Trophoblast cell (in vitro differentiated cells and primary cell): ENCODE data around the gene CXADR.
A peak's percentile ranks its signal among the peaks of the same experiment; 100 is the strongest.

Experiments used
- DNase-seq, 2 donors: peaks; one replicate each; pipeline ENCODE4 v3.0.0-alpha.2; 2016
- H2AFZ ChIP-seq: 2 replicates; pipeline ENCODE4 v1.6.1; 2013; ENCODE audit warnings: low read length, moderate library complexity, mild to moderate bottlenecking; ENCODE audit not compliant: insufficient read depth, poor library complexity
- H2AK5ac ChIP-seq: 2 replicates; pipeline ENCODE4 v1.6.1; 2013; ENCODE audit warnings: mild to moderate bottlenecking, low read length
- H2BK120ac ChIP-seq: 2 replicates; pipeline ENCODE4 v1.6.1; 2013; ENCODE audit warnings: low read length, mild to moderate bottlenecking, moderate library complexity; ENCODE audit not compliant: insufficient read depth, poor library complexity
- H2BK12ac ChIP-seq: 2 replicates; pipeline ENCODE4 v1.6.1; 2013; ENCODE audit warnings: mild to moderate bottlenecking, low read length, moderate library complexity
- H2BK5ac ChIP-seq: 2 replicates; pipeline ENCODE4 v1.6.1; 2013; ENCODE audit warnings: low read length, low read depth, moderate library complexity, mild to moderate bottlenecking; ENCODE audit not compliant: poor library complexity
- H3K14ac ChIP-seq: 2 replicates; pipeline ENCODE4 v1.6.1; 2013; ENCODE audit warnings: mild to moderate bottlenecking, low read length
- H3K18ac ChIP-seq: 2 replicates; pipeline ENCODE4 v1.6.1; 2013; ENCODE audit warnings: mild to moderate bottlenecking, low read length
- H3K23ac ChIP-seq: 2 replicates; pipeline ENCODE4 v1.6.1; 2013; ENCODE audit warnings: low read length
- H3K27ac ChIP-seq: 2 replicates; pipeline ENCODE4 v1.5.1; 2013; ENCODE audit warnings: low read depth, mild to moderate bottlenecking, inconsistent platforms, low read length, moderate library complexity
- H3K27me3 ChIP-seq: 2 replicates; pipeline ENCODE4 v1.6.1; 2013; ENCODE audit warnings: inconsistent platforms, mild to moderate bottlenecking, low read length, moderate library complexity; ENCODE audit not compliant: insufficient read depth
- H3K36me3 ChIP-seq, 2 experiments: 1 replicate in 1 of 2; 2 replicates in 1 of 2; pipeline ENCODE4 v1.6.1; 2013; ENCODE audit warnings: low read length in 2 of 2, mild to moderate bottlenecking in 2 of 2, moderate library complexity in 1 of 2; ENCODE audit not compliant: insufficient read depth in 2 of 2, control insufficient read depth in 1 of 2
- H3K4ac ChIP-seq: 2 replicates; pipeline ENCODE4 v1.6.1; 2013; ENCODE audit warnings: low read depth, mild to moderate bottlenecking, low read length, moderate library complexity
- H3K4me1 ChIP-seq, 2 experiments: 1 replicate in 1 of 2; 2 replicates in 1 of 2; pipeline ENCODE4 v1.6.1; 2013; ENCODE audit warnings: low read length in 2 of 2, mild to moderate bottlenecking in 2 of 2, moderate library complexity in 1 of 2; ENCODE audit not compliant: insufficient read depth in 2 of 2, control insufficient read depth in 1 of 2
- H3K4me2 ChIP-seq: 2 replicates; pipeline ENCODE4 v1.6.1; 2013; ENCODE audit warnings: inconsistent platforms, mild to moderate bottlenecking, low read length, moderate library complexity
- H3K4me3 ChIP-seq: 2 replicates; pipeline ENCODE4 v1.5.1; 2013; ENCODE audit warnings: mild to moderate bottlenecking, low read depth, low read length, inconsistent platforms
- H3K79me1 ChIP-seq: one replicate; pipeline ENCODE4 v1.6.1; 2013; ENCODE audit warnings: low read length
- H3K79me2 ChIP-seq: 2 replicates; pipeline ENCODE4 v1.6.1; 2013; ENCODE audit warnings: low read length, mild to moderate bottlenecking; ENCODE audit not compliant: control insufficient read depth, insufficient read depth, poor library complexity
- H3K9ac ChIP-seq: 2 replicates; pipeline ENCODE4 v1.6.1; 2013; ENCODE audit warnings: mild to moderate bottlenecking, low read length
- H3K9me3 ChIP-seq: 2 replicates; pipeline ENCODE4 v1.6.1; 2013; ENCODE audit warnings: low read depth, mild to moderate bottlenecking, control low read depth, inconsistent platforms, low read length; ENCODE audit not compliant: insufficient read depth
- H4K12ac ChIP-seq: 2 replicates; pipeline ENCODE4 v1.6.1; 2013; ENCODE audit warnings: low read depth, mild to moderate bottlenecking, low read length, moderate library complexity
- H4K8ac ChIP-seq: 2 replicates; pipeline ENCODE4 v1.6.1; 2013; ENCODE audit warnings: low read depth, mild to moderate bottlenecking, low read length, moderate library complexity
- H4K91ac ChIP-seq: one replicate; pipeline ENCODE4 v1.6.1; 2013; ENCODE audit warnings: low read depth, mild to moderate bottlenecking, low read length, moderate library complexity
- WGBS: extraction: QIAGEN DNeasy Blood & Tissue Kit; methylation state at CpG from one replicate; pipeline ENCODE4 v1.1.7; 2013; ENCODE audit warnings: missing lambda C conversion rate; ENCODE audit not compliant: insufficient read length, insufficient coverage; ENCODE audit errors: extremely low coverage; 5-methylcytosine and 5-hydroxymethylcytosine counted together

CXADR gene

DNA sequence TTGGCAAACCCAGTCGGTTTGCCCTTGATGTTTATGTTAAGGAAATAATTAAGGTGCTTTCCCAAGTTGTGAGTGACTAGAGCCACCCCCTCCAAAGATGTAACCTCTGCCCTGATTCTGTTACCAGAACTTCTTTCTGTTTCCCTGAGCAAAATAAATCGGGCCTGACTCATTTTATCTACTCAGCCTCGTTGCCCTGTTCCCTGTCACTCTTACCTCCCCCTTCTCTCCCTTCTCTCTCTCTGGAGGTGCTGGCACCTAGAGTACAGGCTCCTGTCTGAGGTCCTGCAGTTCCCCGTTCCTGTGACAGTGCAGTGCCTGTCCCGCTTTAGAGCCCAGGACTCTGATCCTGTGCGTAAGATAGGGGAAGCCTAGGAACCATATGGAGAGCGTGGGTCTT is 35.4 kb downstream of the CXADR start:
- no CpG with 5 or more reads among the region's 7 CpGs for WGBS
- no peaks in the 10 kb centered on the region for H3K79me2 ChIP-seq
- H3K9me3 ChIP-seq, result no peaks in the 10 kb centered on the region

DNA sequence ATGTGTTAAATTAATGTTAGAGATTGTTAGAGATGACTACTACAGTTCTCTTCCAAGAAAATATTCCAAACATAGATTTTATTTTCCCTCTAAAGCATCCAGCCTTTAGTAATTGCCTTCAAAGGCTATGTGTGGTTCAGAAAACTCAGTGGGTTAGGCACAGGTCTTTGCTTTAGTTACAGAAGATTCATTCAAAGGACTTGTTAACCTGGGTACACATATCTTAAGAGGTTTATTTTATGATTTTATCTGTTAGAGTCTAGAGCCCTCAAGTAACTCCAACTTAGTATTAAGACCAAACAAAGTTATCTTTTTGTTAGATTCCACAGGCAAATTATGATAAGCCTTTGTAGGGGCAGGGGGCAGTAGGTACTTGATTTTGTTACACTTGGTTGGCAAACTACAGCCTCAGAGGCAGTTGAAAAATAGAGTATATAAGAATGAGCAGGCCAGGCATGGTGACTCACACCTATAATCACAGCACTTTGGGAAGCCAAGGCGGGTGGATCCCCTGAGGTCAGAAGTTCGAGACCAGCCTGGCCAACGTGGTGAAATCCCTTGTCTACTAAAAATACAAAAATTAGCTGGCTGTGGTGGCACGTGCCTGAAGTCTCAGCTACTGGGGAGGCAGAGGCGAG is 37.9 kb downstream of the CXADR start:
- H4K91ac ChIP-seq, result no peak overlapping the region
- no peaks in the 10 kb centered on the region for H3K9me3 ChIP-seq
- no peak overlapping the region for H2BK12ac ChIP-seq
- H4K12ac ChIP-seq, result no peak overlapping the region
- no peak overlapping the region for H3K18ac ChIP-seq
- WGBS, result no CpG with 5 or more reads among the region's 5 CpGs
- peaks cover 3 to 6% of the 10 kb centered on the region in 2 experiments for H3K4me1 ChIP-seq
- DNase-seq, result no peak
- no peaks in the 10 kb centered on the region for H3K79me2 ChIP-seq
- H3K27ac ChIP-seq, result no peak overlapping the region
- no peak overlapping the region for H2BK120ac ChIP-seq
- H2BK5ac ChIP-seq, result no peak overlapping the region
- H3K79me1 ChIP-seq, result no peaks in the 10 kb centered on the region
- peaks cover 3 to 10% of the 10 kb centered on the region in 2 experiments for H3K36me3 ChIP-seq
- no peak overlapping the region for H3K4me3 ChIP-seq
- H3K23ac ChIP-seq, result no peak overlapping the region
- no peak overlapping the region for H2AFZ ChIP-seq
- H3K4ac ChIP-seq, result no peak overlapping the region
- H3K4me2 ChIP-seq, result no peak overlapping the region
- H4K8ac ChIP-seq, result no peak overlapping the region
- no peak overlapping the region for H3K14ac ChIP-seq
- no peak overlapping the region for H3K9ac ChIP-seq
- H2AK5ac ChIP-seq, result no peak overlapping the region
- H3K27me3 ChIP-seq, result no peaks in the 10 kb centered on the region

More for the DNA sequence above, 35.4 kb downstream of the CXADR start:
- Histone ChIP-seq H3K4me1 (peaks cover 3 to 4% of the 10 kb centered on the region in 2 experiments), H2BK120ac (no peak overlapping the region), H3K18ac (no peak overlapping the region), H2BK5ac (no peak overlapping the region), H3K79me1 (no peaks in the 10 kb centered on the region), H3K4me2 (no peak overlapping the region), H4K8ac (no peak overlapping the region), H3K14ac (no peak overlapping the region), H2AK5ac (no peak overlapping the region), H3K27me3 (no peaks in the 10 kb centered on the region), H3K4ac (no peak overlapping the region), H4K12ac (no peak overlapping the region), H3K36me3 (peaks cover 3 to 10% of the 10 kb centered on the region in 2 experiments), H3K9ac (no peak overlapping the region), H3K23ac (no peak overlapping the region), H4K91ac (no peak overlapping the region), H2AFZ (no peak overlapping the region), H2BK12ac (no peak overlapping the region), H3K27ac (no peak overlapping the region), H3K4me3 (no peak overlapping the region)
- no peak for DNase-seq

GRCh38 chr21:17552410-17552809 is 39.6 kb downstream of the CXADR start:
- no peak overlapping the region for H2BK120ac ChIP-seq
- H2AFZ ChIP-seq, result no peak overlapping the region
- no peak for DNase-seq
- no peak overlapping the region for H3K18ac ChIP-seq
- H2BK5ac ChIP-seq, result no peak overlapping the region
- no peaks in the 10 kb centered on the region for H3K79me2 ChIP-seq
- no peak overlapping the region for H3K4me2 ChIP-seq
- H3K79me1 ChIP-seq, result no peaks in the 10 kb centered on the region
- H3K27ac ChIP-seq, result no peak overlapping the region
- H3K4me1 ChIP-seq, result peaks cover 0 to 6% of the 10 kb centered on the region in 2 experiments
- H3K9ac ChIP-seq, result no peak overlapping the region
- H4K12ac ChIP-seq, result no peak overlapping the region
- H3K9me3 ChIP-seq, result no peaks in the 10 kb centered on the region
- H3K4ac ChIP-seq, result no peak overlapping the region
- no peaks in the 10 kb centered on the region for H3K27me3 ChIP-seq
- no peak overlapping the region for H3K4me3 ChIP-seq
- peaks cover 3 to 8% of the 10 kb centered on the region in 2 experiments for H3K36me3 ChIP-seq
- H2AK5ac ChIP-seq, result no peak overlapping the region
- no peak overlapping the region for H2BK12ac ChIP-seq
- H4K8ac ChIP-seq, result no peak overlapping the region
- H4K91ac ChIP-seq, result no peak overlapping the region
- no peak overlapping the region for H3K23ac ChIP-seq
- no peak overlapping the region for H3K14ac ChIP-seq

GRCh38 chr21:17554120-17554519 is 41.3 kb downstream of the CXADR start:
- H3K23ac ChIP-seq, result no peak overlapping the region
- no peak overlapping the region for H4K12ac ChIP-seq
- no peak overlapping the region for H3K4me3 ChIP-seq
- H3K14ac ChIP-seq, result no peak overlapping the region
- H3K18ac ChIP-seq, result no peak overlapping the region
- no peak overlapping the region for H2AFZ ChIP-seq
- no peak overlapping the region for H3K4me2 ChIP-seq
- no peak overlapping the region for H3K27ac ChIP-seq
- no peaks in the 10 kb centered on the region for H3K27me3 ChIP-seq
- no peak overlapping the region for H2BK5ac ChIP-seq
- peak overlapping the region; percentile 7 for H3K9ac ChIP-seq
- no peak overlapping the region for H4K8ac ChIP-seq
- no peak for DNase-seq
- H3K4me1 ChIP-seq, result peaks cover 0 to 2% of the 10 kb centered on the region in 2 experiments
- H3K79me1 ChIP-seq, result no peaks in the 10 kb centered on the region
- no peak overlapping the region for H2BK120ac ChIP-seq
- H3K79me2 ChIP-seq, result no peaks in the 10 kb centered on the region
- peaks cover under 1% of the 10 kb centered on the region for H3K9me3 ChIP-seq
- no CpG with 5 or more reads among the region's 2 CpGs for WGBS
- H2BK12ac ChIP-seq, result no peak overlapping the region
- H4K91ac ChIP-seq, result no peak overlapping the region
- no peak overlapping the region for H3K4ac ChIP-seq
- peaks cover 2 to 6% of the 10 kb centered on the region in 2 experiments for H3K36me3 ChIP-seq
- no peak overlapping the region for H2AK5ac ChIP-seq
